Lower leg skin (tissue), 4 donors: ENCODE measurements around the gene OTOP3. TPM values are rescaled to one million over a fixed set of nuclear protein-coding genes. Genes with fewer than 3 reads are reported as not detected.

Source experiments
- DNase-seq, 2 donors: peaks; one replicate each; pipeline ENCODE4 v3.0.0-alpha.2; 2019; ENCODE audit warnings: low spot score in 2 of 2
- H3K4me3 ChIP-seq: fragments of 200-600 bp; sonication (generic); 2 replicates; pipeline ENCODE4 v1.5.1; 2017; ENCODE audit warnings: mild to moderate bottlenecking, low read depth; ENCODE audit not compliant: poor library complexity, severe bottlenecking
- CTCF ChIP-seq, 3 donors: fragments of 450-650 bp; IDR thresholded peaks; one replicate each; pipeline ENCODE4 v1.5.1; 2016; ENCODE audit warnings: antibody characterized with exemption in 3 of 3, mild to moderate bottlenecking in 3 of 3, moderate library complexity in 2 of 3
- POLR2A ChIP-seq, 2 donors: fragments of 450-650 bp; IDR thresholded peaks; one replicate each; pipeline ENCODE4 v1.6.1; 2016 to 2017; ENCODE audit warnings: antibody characterized with exemption in 2 of 2, mild to moderate bottlenecking in 1 of 2, moderate library complexity in 1 of 2
- WGBS, 2 donors: methylation state at CpG; one replicate each; pipeline ENCODE4 v1.1.5; 2018; 5-methylcytosine and 5-hydroxymethylcytosine counted together
- intact Hi-C: fragments of 100-400 bp; cut with DNase I; formaldehyde crosslinking; loops from one replicate; pipeline ENCODE4 v1.15.0; 2023; ENCODE audit warnings: low total_unique reads
- total RNA-seq, 4 donors: library from RNA; depleted of rRNA; stranded (reverse); fragments of >200 nt; gene quantifications; one replicate each; pipeline ENCODE4 v1.1.0, GENCODE V29; 2016

Gene OTOP3
- total RNA-seq, 4 donors from 2014 or later = 0.64 to 2.3 (median 1.1) TPM; not detected in 1

- DNase-seq = no peak
- TF ChIP-seq CTCF (IDR thresholded peaks at IDR 0.05) = no peak
- no peak for TF ChIP-seq POLR2A (IDR thresholded peaks at IDR 0.05)
- 21 to 22% methylated on average over 17 of the region's 17 CpGs for WGBS, 2 donors
- intact Hi-C loops = no loop called here
- no peak overlapping the region for H3K4me3 ChIP-seq
Measured at GRCh38 chr17:74972973-74973328, 37.3 kb downstream of the OTOP3 start.

- no peak for DNase-seq
- intact Hi-C loops = no loop called here
- WGBS, 2 donors = 74 to 83% methylated on average over 4 of the region's 4 CpGs
- TF ChIP-seq POLR2A (IDR thresholded peaks at IDR 0.05) = no peak
- TF ChIP-seq CTCF (IDR thresholded peaks at IDR 0.05) = no peak
- H3K4me3 ChIP-seq = no peak overlapping the region
Measured at GRCh38 chr17:74975943-74976342, 40.2 kb downstream of the OTOP3 start.

- WGBS, 2 donors = 93 to 96% methylated on average over 3 of the region's 3 CpGs
- intact Hi-C loops = no loop called here
- DNase-seq = no peak
- H3K4me3 ChIP-seq = no peak overlapping the region
- TF ChIP-seq POLR2A (IDR thresholded peaks at IDR 0.05) = no peak
Measured at GRCh38 chr17:74977802-74978201, 42.1 kb downstream of the OTOP3 start.

- intact Hi-C loops = no loop called here
- WGBS, 2 donors = 86% methylated on average over 2 to 3 of the region's 3 CpGs
- no peak for DNase-seq
- H3K4me3 ChIP-seq = no peak overlapping the region
- no peak for TF ChIP-seq POLR2A (IDR thresholded peaks at IDR 0.05)
- TF ChIP-seq CTCF (IDR thresholded peaks at IDR 0.05) = no peak
Measured at GRCh38 chr17:74978240-74978639, 42.5 kb downstream of the OTOP3 start.

GRCh38 chr17:74979408-74980146, 43.9 kb downstream of the OTOP3 start:
- WGBS, 2 donors = 83 to 86% methylated on average over 17 of the region's 17 CpGs
- intact Hi-C loops = no loop called here
- no peak for DNase-seq
- TF ChIP-seq POLR2A (IDR thresholded peaks at IDR 0.05) (no peak), CTCF (IDR thresholded peaks at IDR 0.05) (no peak)
- H3K4me3 ChIP-seq = no peak overlapping the region

- WGBS, 2 donors = 46 to 50% methylated on average over 15 to 16 of the region's 16 CpGs
- no peak for DNase-seq
- intact Hi-C loops = no loop called here
- TF ChIP-seq POLR2A (IDR thresholded peaks at IDR 0.05) (no peak), CTCF (IDR thresholded peaks at IDR 0.05) (no peak)
- H3K4me3 ChIP-seq = peak overlapping the region; percentile 36
Measured at GRCh38 chr17:74981318-74981978, 45.8 kb downstream of the OTOP3 start.
